Natural killer cell treated with Interleukin-12 subunit alpha and Interleukin-12 subunit beta and Interleukin-15 and Interleukin-18, amount 100 ng/mL, for 72 hours (primary cell): Measurements from ENCODE around the gene RAB38. TPM values are rescaled to one million over a fixed set of nuclear protein-coding genes. Genes with fewer than 3 reads are reported as not detected.

Experiments used
- ATAC-seq, 2 donors: fragments of 150-1000 bp; cut with Tn5 transposase in 1 of 2; sonication (Bioruptor Pico), chemical (Tn5 transposase) in 1 of 2; 2 replicates each; pipeline ENCODE4 v1.10.0; 2021
- DNase-seq: peaks from one replicate; pipeline ENCODE4 v3.0.0; 2022; ENCODE audit warnings: low spot score
- H3K27ac Mint-ChIP-seq, 2 donors: 1 replicate in 1 of 2; 2 replicates in 1 of 2; pipeline ENCODE4 v1.8.0; 2022; ENCODE audit warnings: mixed read lengths in 2 of 2, mild to moderate bottlenecking in 1 of 2, moderate library complexity in 1 of 2
- H3K27me3 Mint-ChIP-seq, 2 donors: 1 replicate in 1 of 2; 2 replicates in 1 of 2; pipeline ENCODE4 v1.8.0; 2022; ENCODE audit warnings: mixed read lengths in 2 of 2
- H3K36me3 Mint-ChIP-seq: one replicate; pipeline ENCODE4 v1.8.0; 2022; ENCODE audit warnings: mixed read lengths
- H3K4me1 Mint-ChIP-seq, 2 donors: 1 replicate in 1 of 2; 2 replicates in 1 of 2; pipeline ENCODE4 v1.8.0; 2022; ENCODE audit warnings: low read depth in 2 of 2, mixed read lengths in 2 of 2, mild to moderate bottlenecking in 1 of 2
- H3K4me3 Mint-ChIP-seq: one replicate; pipeline ENCODE4 v1.8.0; 2022; ENCODE audit warnings: mixed read lengths
- H3K9me3 Mint-ChIP-seq: 2 replicates; pipeline ENCODE4 v1.8.0; 2022; ENCODE audit warnings: mixed read lengths
- total RNA-seq, 2 donors: library from RNA; stranded (reverse); gene quantifications; one replicate each; pipeline ENCODE4 v1.2.3, GENCODE V29; 2022

The RAB38 gene
- total RNA-seq, 2 donors from 2014 or later = 2.2 to 7.2 TPM

- peaks cover 21% of the 10 kb centered on the region for H3K36me3 Mint-ChIP-seq
- no peaks in the 10 kb centered on the region for H3K4me1 Mint-ChIP-seq
- no peak for DNase-seq
- H3K4me3 Mint-ChIP-seq = no peak overlapping the region
- H3K9me3 Mint-ChIP-seq = peaks cover 18% of the 10 kb centered on the region
- H3K27ac Mint-ChIP-seq = no peak overlapping the region
- ATAC-seq = no peak
- H3K27me3 Mint-ChIP-seq = no peaks in the 10 kb centered on the region
Observed at GRCh38 chr11:88158081-88158480, 17.2 kb downstream of the RAB38 start.

DNA sequence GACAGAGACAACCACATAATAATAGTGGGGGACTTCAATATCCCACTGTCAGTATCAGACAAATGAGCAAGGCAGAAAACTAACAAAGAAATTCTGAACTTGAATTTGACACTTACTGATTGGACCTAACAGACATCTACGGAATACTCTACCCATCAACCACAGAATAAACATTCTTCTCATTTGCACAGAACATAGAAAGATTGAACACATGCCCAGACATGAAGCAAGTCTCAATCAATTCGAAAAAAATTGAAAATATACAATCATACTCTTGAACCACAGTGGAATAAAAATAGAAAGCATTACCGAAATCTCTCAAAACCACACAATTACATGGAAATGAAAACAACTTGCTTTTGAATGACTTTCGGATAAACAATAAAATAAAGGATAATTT lies 17.9 kb downstream of the RAB38 start:
- no peaks in the 10 kb centered on the region for H3K4me1 Mint-ChIP-seq
- H3K27ac Mint-ChIP-seq = no peak overlapping the region
- peaks cover 18% of the 10 kb centered on the region for H3K9me3 Mint-ChIP-seq
- H3K36me3 Mint-ChIP-seq = peaks cover 21% of the 10 kb centered on the region
- H3K4me3 Mint-ChIP-seq = no peak overlapping the region
- H3K27me3 Mint-ChIP-seq = no peaks in the 10 kb centered on the region
- ATAC-seq (no peak), DNase-seq (no peak)

- no peaks in the 10 kb centered on the region for H3K4me1 Mint-ChIP-seq
- DNase-seq = no peak
- H3K4me3 Mint-ChIP-seq = no peak overlapping the region
- no peaks in the 10 kb centered on the region for H3K27me3 Mint-ChIP-seq
- H3K9me3 Mint-ChIP-seq = peaks cover 8% of the 10 kb centered on the region
- no peak for ATAC-seq
- H3K36me3 Mint-ChIP-seq = peaks cover 13% of the 10 kb centered on the region
- H3K27ac Mint-ChIP-seq = no peak overlapping the region
Observed at GRCh38 chr11:88152381-88152780, 22.9 kb downstream of the RAB38 start.

DNA sequence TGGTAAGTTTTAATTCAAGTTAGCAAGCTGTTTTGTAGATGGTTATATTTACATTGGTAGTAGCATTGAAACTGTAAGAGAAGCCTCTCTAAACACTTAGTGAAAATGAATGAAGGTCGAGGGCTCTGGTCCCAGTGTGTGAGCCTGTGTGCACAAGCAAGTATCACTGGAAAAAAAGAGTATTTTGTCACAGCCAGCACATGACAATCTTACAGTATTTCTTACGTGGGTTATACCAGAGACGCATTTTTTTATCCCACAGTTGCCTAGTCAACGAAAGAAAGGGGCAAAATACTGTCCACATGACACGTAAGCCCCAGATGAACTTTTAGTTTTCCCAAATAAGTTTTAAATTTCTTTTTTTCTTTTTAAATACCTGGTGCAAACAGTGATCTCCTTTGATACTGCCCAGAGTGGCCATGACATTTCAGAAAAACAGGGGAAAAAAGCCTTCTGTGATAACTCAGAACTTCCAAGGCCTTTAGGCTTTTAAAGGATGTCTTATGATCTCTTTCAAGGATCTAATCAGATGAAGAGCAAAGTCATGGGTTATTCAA lies 23.5 kb downstream of the RAB38 start:
- ATAC-seq = no peak
- H3K4me3 Mint-ChIP-seq = no peak overlapping the region
- no peaks in the 10 kb centered on the region for H3K4me1 Mint-ChIP-seq
- H3K27me3 Mint-ChIP-seq = no peaks in the 10 kb centered on the region
- peaks cover 8% of the 10 kb centered on the region for H3K9me3 Mint-ChIP-seq
- H3K36me3 Mint-ChIP-seq = peaks cover 13% of the 10 kb centered on the region
- DNase-seq = no peak
- no peak overlapping the region for H3K27ac Mint-ChIP-seq

DNA sequence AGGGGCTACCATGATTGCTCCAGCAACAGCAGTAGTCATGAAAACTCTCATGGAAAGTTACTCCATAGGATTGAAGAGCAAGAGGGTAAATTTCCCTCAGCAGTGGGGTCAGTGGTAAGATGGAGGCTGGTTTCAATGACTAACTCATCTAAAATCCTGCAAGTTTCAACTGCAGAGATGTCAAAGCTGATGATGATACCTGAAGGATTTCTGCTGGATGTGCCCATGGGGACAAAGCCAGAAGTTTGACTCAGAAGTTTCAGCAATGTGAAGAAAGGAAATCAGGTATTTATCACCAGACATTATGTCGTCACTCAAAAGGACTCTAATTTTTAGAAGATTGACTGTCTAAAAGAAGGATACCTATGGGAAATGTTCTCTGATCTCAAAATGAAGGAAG lies 29.1 kb downstream of the RAB38 start:
- Mint-ChIP-seq H3K9me3 (no peaks in the 10 kb centered on the region), H3K27me3 (no peaks in the 10 kb centered on the region), H3K4me1 (no peaks in the 10 kb centered on the region), H3K36me3 (no peaks in the 10 kb centered on the region), H3K4me3 (no peak overlapping the region), H3K27ac (no peak overlapping the region)
- DNase-seq = no peak
- ATAC-seq = no peak

DNA sequence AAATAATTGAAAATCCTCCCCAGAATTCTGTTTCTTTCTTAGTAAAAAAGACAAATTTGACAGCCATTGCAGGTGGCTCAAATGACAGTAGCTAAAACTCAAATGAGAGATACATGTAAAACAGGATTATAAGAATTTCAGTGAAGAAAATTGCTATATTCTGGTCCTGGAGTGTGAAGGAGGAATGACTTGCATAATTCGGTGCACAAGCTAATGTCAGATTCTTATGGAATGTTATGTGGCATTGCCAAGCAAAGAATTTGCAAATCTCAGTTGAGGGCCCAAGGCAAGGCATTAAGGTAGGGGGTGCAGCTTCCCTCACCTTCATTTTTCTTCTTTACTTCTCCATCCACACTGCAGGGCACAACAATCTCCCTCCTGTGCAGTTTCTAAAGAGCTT lies 35.4 kb downstream of the RAB38 start:
- peaks cover 4% of the 10 kb centered on the region for H3K36me3 Mint-ChIP-seq
- ATAC-seq (no peak), DNase-seq (no peak)
- H3K4me1 Mint-ChIP-seq = no peaks in the 10 kb centered on the region
- no peak overlapping the region for H3K27ac Mint-ChIP-seq
- H3K4me3 Mint-ChIP-seq = no peak overlapping the region
- no peaks in the 10 kb centered on the region for H3K9me3 Mint-ChIP-seq
- no peaks in the 10 kb centered on the region for H3K27me3 Mint-ChIP-seq

DNA sequence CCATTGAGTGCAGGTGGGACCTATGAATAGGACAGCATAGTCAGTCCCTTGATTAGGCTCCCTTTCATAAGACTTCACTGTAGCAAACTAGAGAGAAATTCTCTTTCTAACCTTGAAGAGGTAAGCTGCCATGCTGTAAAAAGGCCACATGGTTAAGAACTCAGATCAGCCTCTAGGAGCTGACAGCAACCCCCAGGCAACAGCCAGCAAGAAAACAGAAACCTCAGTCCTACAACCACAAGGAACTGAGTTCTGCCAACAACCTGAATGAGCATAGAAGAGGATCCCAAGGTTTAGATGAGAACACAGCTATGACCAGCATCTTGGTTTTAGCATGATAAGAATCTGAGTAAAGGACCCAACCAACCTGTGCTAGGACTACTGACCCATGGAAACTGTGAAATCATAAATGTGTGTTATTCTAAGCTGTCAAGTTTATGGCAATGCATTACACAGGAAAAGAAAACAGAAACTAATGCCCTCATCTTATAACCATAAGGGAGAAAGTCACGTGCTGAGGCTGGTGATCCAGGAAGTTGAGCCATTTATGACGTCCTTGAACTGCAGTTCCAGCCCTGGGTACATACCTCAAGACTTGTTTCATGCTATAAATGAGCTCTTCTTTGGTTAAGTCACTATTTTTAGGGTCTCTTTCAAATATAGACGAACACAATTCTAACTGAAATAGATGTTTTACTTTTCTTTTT lies 43.3 kb downstream of the RAB38 start:
- peak in 1 of 2 donors; percentile 48 for ATAC-seq
- H3K27me3 Mint-ChIP-seq = no peaks in the 10 kb centered on the region
- no peak overlapping the region for H3K27ac Mint-ChIP-seq
- H3K36me3 Mint-ChIP-seq = peaks cover 7% of the 10 kb centered on the region
- no peaks in the 10 kb centered on the region for H3K9me3 Mint-ChIP-seq
- H3K4me3 Mint-ChIP-seq = no peak overlapping the region
- DNase-seq = no peak
- H3K4me1 Mint-ChIP-seq = peaks cover 0 to 2% of the 10 kb centered on the region in 2 donors

- Mint-ChIP-seq H3K36me3 (no peaks in the 10 kb centered on the region), H3K9me3 (peaks cover 2% of the 10 kb centered on the region), H3K4me3 (no peak overlapping the region), H3K4me1 (no peaks in the 10 kb centered on the region), H3K27me3 (no peaks in the 10 kb centered on the region), H3K27ac (no peak overlapping the region)
- no peak for ATAC-seq
- DNase-seq = no peak
Observed at GRCh38 chr11:88122956-88123355, 52.3 kb downstream of the RAB38 start.

DNA sequence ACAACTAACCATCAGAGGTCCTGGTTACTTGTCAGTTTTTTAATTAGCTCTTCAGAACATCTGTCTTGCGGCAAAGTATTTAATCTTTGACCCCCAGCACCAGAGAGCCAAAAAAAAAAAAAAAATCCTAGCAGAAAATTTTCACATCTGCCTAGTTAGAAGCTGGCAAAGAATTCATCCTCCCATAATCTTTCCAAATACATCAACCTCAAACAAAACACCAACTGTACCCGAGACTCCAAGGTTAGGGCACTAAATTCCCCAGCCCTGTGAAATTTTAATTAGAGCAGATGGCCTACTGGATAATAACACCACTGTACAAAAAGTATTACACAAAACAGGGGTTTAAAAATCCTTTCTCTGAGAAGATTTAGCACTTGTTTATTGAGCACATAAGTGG lies 55.7 kb downstream of the RAB38 start:
- Mint-ChIP-seq H3K27ac (no peak overlapping the region), H3K27me3 (no peaks in the 10 kb centered on the region), H3K4me1 (no peaks in the 10 kb centered on the region)

GRCh38 chr11:88117281-88117858 lies 57.9 kb downstream of the RAB38 start:
- no peaks in the 10 kb centered on the region for H3K9me3 Mint-ChIP-seq
- ATAC-seq (no peak), DNase-seq (no peak)
- no peak overlapping the region for H3K4me3 Mint-ChIP-seq
- H3K4me1 Mint-ChIP-seq = no peaks in the 10 kb centered on the region
- H3K27me3 Mint-ChIP-seq = no peaks in the 10 kb centered on the region
- H3K27ac Mint-ChIP-seq = no peak overlapping the region
- H3K36me3 Mint-ChIP-seq = no peaks in the 10 kb centered on the region

More for the DNA sequence above, 55.7 kb downstream of the RAB38 start:
- DNase-seq = no peak
- Mint-ChIP-seq H3K36me3 (no peaks in the 10 kb centered on the region), H3K9me3 (no peaks in the 10 kb centered on the region), H3K4me3 (no peak overlapping the region)
- ATAC-seq = no peak

- no peak overlapping the region for H3K4me3 Mint-ChIP-seq
- H3K9me3 Mint-ChIP-seq = no peaks in the 10 kb centered on the region
- no peaks in the 10 kb centered on the region for H3K36me3 Mint-ChIP-seq
- H3K4me1 Mint-ChIP-seq = no peaks in the 10 kb centered on the region
- ATAC-seq (no peak), DNase-seq (no peak)
- H3K27me3 Mint-ChIP-seq = no peaks in the 10 kb centered on the region
- no peak overlapping the region for H3K27ac Mint-ChIP-seq
Observed at GRCh38 chr11:88115828-88116755, 59.2 kb downstream of the RAB38 start.

DNA sequence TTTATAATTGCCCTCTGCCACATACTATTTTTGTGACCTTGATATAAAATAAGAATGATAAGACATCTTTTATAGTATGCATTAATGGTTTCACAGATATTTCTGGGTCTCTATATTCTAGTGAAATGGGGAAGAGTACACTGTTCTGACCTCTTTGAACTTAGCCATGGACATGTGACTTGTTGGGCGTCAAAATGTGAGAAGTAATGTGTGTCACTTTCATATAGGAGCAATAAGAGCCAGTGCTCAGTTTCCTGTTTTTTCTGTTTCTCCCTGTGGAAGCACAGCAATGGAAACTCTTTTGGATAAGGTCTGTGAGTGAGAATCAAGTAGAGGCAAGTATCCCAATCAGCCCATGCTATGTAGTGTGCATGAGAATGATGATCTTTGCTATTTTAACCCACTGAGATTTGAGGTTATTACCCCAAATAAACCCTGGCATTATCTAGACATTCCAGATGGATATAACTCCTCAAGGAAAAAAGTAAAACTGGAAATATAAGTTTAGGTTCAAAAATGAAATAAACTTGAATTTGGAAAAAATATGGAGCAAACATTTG lies 60.7 kb downstream of the RAB38 start:
- Mint-ChIP-seq H3K27ac (no peak overlapping the region), H3K4me3 (no peak overlapping the region), H3K4me1 (no peaks in the 10 kb centered on the region), H3K9me3 (no peaks in the 10 kb centered on the region), H3K27me3 (no peaks in the 10 kb centered on the region), H3K36me3 (no peaks in the 10 kb centered on the region)
- DNase-seq (no peak), ATAC-seq (no peak)

GRCh38 chr11:88106666-88107065 lies 68.6 kb downstream of the RAB38 start:
- Mint-ChIP-seq H3K4me3 (no peak overlapping the region), H3K27me3 (peaks cover 0 to 9% of the 10 kb centered on the region in 2 donors), H3K27ac (no peak overlapping the region), H3K4me1 (peaks cover 0 to 3% of the 10 kb centered on the region in 2 donors), H3K36me3 (peaks cover 14% of the 10 kb centered on the region), H3K9me3 (no peaks in the 10 kb centered on the region)
- DNase-seq (no peak), ATAC-seq (no peak)
